Stimulated activated naive CD4-positive, alpha-beta T cell treated with Interleukin-2 at 50 U/mL for 16 hours (primary cell): ENCODE measurements around the gene ACSF2.

Experiments
- DNase-seq: peaks from one replicate; lab custom pipeline; 2025; lab: John Stamatoyannopoulos, UW

Gene ACSF2

GRCh38 chr17:50440172-50440837 is 14.3 kb downstream of the ACSF2 start:
- DNase-seq: no peak

GRCh38 chr17:50440838-50441829 is 15.1 kb downstream of the ACSF2 start:
- DNase-seq: no peak

- DNase-seq: no peak
Observed at GRCh38 chr17:50443505-50443974, 17.5 kb downstream of the ACSF2 start.

- DNase-seq: no peak
Observed at GRCh38 chr17:50444841-50445715, 19.1 kb downstream of the ACSF2 start.

GRCh38 chr17:50445730-50446325 is 19.8 kb downstream of the ACSF2 start:
- no peak for DNase-seq

- no peak for DNase-seq
Observed at GRCh38 chr17:50447870-50448595, 22.0 kb downstream of the ACSF2 start.

GRCh38 chr17:50448643-50449042 is 22.6 kb downstream of the ACSF2 start:
- no peak for DNase-seq

- DNase-seq: no peak
Observed at GRCh38 chr17:50451943-50452629, 26.1 kb downstream of the ACSF2 start.

GRCh38 chr17:50452630-50453300 is 26.7 kb downstream of the ACSF2 start:
- no peak for DNase-seq

GRCh38 chr17:50453901-50454300 is 27.9 kb downstream of the ACSF2 start:
- no peak for DNase-seq

- no peak for DNase-seq
Observed at GRCh38 chr17:50457621-50458020, 31.6 kb downstream of the ACSF2 start.

- no peak for DNase-seq
Observed at GRCh38 chr17:50458270-50458669, 32.3 kb downstream of the ACSF2 start.

- DNase-seq: no peak
Observed at GRCh38 chr17:50458701-50459676, 33.0 kb downstream of the ACSF2 start.

- no peak for DNase-seq
Observed at GRCh38 chr17:50459756-50460155, 33.7 kb downstream of the ACSF2 start.

GRCh38 chr17:50460831-50461526 is 35.0 kb downstream of the ACSF2 start:
- DNase-seq: no peak

GRCh38 chr17:50461550-50462132 is 35.6 kb downstream of the ACSF2 start:
- no peak for DNase-seq

- no peak for DNase-seq
Observed at GRCh38 chr17:50462446-50462845, 36.4 kb downstream of the ACSF2 start.

GRCh38 chr17:50464121-50464520 is 38.1 kb downstream of the ACSF2 start:
- DNase-seq: no peak
